ENCODE data around the gene TBC1D16. TPM values are rescaled to one million over a fixed set of nuclear protein-coding genes. Genes with fewer than 3 reads are reported as not detected.

The TBC1D16 gene
- total RNA-seq, 2 experiments from 2014 or later: 5.4 TPM

GRCh38 chr17:79980246-79981043 lies 55.2 kb downstream of the TBC1D16 start:
- intact Hi-C loops (cut with micrococcal nuclease): no loop called here
- H3K9me3 Mint-ChIP-seq: no peaks in the 10 kb centered on the region
- no peaks in the 10 kb centered on the region for H3K27me3 Mint-ChIP-seq
- no peaks in the 10 kb centered on the region for H3K4me1 Mint-ChIP-seq (ENCODE audit: low read depth)
- no peak overlapping the region for H3K27ac Mint-ChIP-seq
- H3K4me3 Mint-ChIP-seq: no peak overlapping the region
- ChIA-PET CTCF (no interaction called here), POLR2A (no interaction called here)
- DNase-seq: no peak
- no peaks in the 10 kb centered on the region for H3K36me3 Mint-ChIP-seq

- no peaks in the 10 kb centered on the region for H3K36me3 Mint-ChIP-seq
- no peak for DNase-seq
- no peak overlapping the region for H3K27ac Mint-ChIP-seq
- ChIA-PET CTCF (no interaction called here), POLR2A (no interaction called here)
- H3K9me3 Mint-ChIP-seq: no peaks in the 10 kb centered on the region
- H3K27me3 Mint-ChIP-seq: no peaks in the 10 kb centered on the region
- no peaks in the 10 kb centered on the region for H3K4me1 Mint-ChIP-seq (ENCODE audit: low read depth)
- H3K4me3 Mint-ChIP-seq: no peak overlapping the region
- intact Hi-C loops (cut with micrococcal nuclease): no loop called here
Measured at GRCh38 chr17:79979816-79980215, 55.9 kb downstream of the TBC1D16 start.

- Mint-ChIP-seq H3K36me3 (no peaks in the 10 kb centered on the region), H3K4me1 (ENCODE audit: low read depth) (no peaks in the 10 kb centered on the region), H3K27ac (no peak overlapping the region), H3K9me3 (no peaks in the 10 kb centered on the region), H3K4me3 (no peak overlapping the region), H3K27me3 (no peaks in the 10 kb centered on the region)
- DNase-seq: no peak
- ChIA-PET CTCF (no interaction called here), POLR2A (no interaction called here)
- intact Hi-C loops (cut with micrococcal nuclease): no loop called here
Measured at GRCh38 chr17:79979221-79979741, 56.4 kb downstream of the TBC1D16 start.

- Mint-ChIP-seq H3K27me3 (no peaks in the 10 kb centered on the region), H3K9me3 (no peaks in the 10 kb centered on the region), H3K27ac (no peak overlapping the region), H3K36me3 (no peaks in the 10 kb centered on the region), H3K4me3 (no peak overlapping the region), H3K4me1 (ENCODE audit: low read depth) (no peaks in the 10 kb centered on the region)
- intact Hi-C loops (cut with micrococcal nuclease): no loop called here
- DNase-seq: no peak
- POLR2A ChIA-PET: no interaction called here
- CTCF ChIA-PET: interaction anchor here (0.9 to 1.5 kb wide), 2 partner anchors 234 to 237 kb away, joined by 3 read pairs; no protein-coding TSS in a partner anchor
Measured at GRCh38 chr17:79978548-79978855, 57.2 kb downstream of the TBC1D16 start.

- intact Hi-C loops (cut with micrococcal nuclease): no loop called here
Measured at GRCh38 chr17:79977708-79978547, 57.7 kb downstream of the TBC1D16 start.

GRCh38 chr17:79977161-79977631 lies 58.5 kb downstream of the TBC1D16 start:
- Mint-ChIP-seq H3K36me3 (no peaks in the 10 kb centered on the region), H3K27me3 (no peaks in the 10 kb centered on the region), H3K27ac (no peak overlapping the region), H3K4me3 (no peak overlapping the region), H3K4me1 (ENCODE audit: low read depth) (no peaks in the 10 kb centered on the region), H3K9me3 (no peaks in the 10 kb centered on the region)
- POLR2A ChIA-PET: no interaction called here
- intact Hi-C loops (cut with micrococcal nuclease): no loop called here
- CTCF ChIA-PET: interaction anchor here (1.5 kb wide), 1 partner anchor 235 kb away, joined by 3 read pairs; no protein-coding TSS in a partner anchor
- DNase-seq: no peak

More at GRCh38 chr17:79977708-79978547, 57.7 kb downstream of the TBC1D16 start:
- no peaks in the 10 kb centered on the region for H3K4me1 Mint-ChIP-seq (ENCODE audit: low read depth)
- H3K36me3 Mint-ChIP-seq: no peaks in the 10 kb centered on the region
- ChIA-PET CTCF (interaction anchor here (0.9 to 1.5 kb wide), 2 partner anchors 233 to 236 kb away, joined by 3 read pairs; no protein-coding TSS in a partner anchor), POLR2A (no interaction called here)
- DNase-seq: peak; percentile 3
- no peak overlapping the region for H3K27ac Mint-ChIP-seq
- no peak overlapping the region for H3K4me3 Mint-ChIP-seq
- H3K27me3 Mint-ChIP-seq: no peaks in the 10 kb centered on the region
- H3K9me3 Mint-ChIP-seq: no peaks in the 10 kb centered on the region

- H3K4me3 Mint-ChIP-seq: no peak overlapping the region
- DNase-seq: no peak
Measured at GRCh38 chr17:79976451-79976850, 59.2 kb downstream of the TBC1D16 start.

GRCh38 chr17:79975498-79976134 lies 60.1 kb downstream of the TBC1D16 start:
- intact Hi-C loops (cut with micrococcal nuclease): no loop called here
- no peaks in the 10 kb centered on the region for H3K4me1 Mint-ChIP-seq (ENCODE audit: low read depth)
- no peaks in the 10 kb centered on the region for H3K36me3 Mint-ChIP-seq
- no peaks in the 10 kb centered on the region for H3K27me3 Mint-ChIP-seq
- ChIA-PET POLR2A (no interaction called here), CTCF (interaction anchor here (0.9 to 1.2 kb wide), 3 partner anchors 10 to 230 kb away, joined by 3 to 6 read pairs (median 3); no protein-coding TSS in a partner anchor)
- no peak overlapping the region for H3K4me3 Mint-ChIP-seq
- H3K9me3 Mint-ChIP-seq: no peaks in the 10 kb centered on the region
- DNase-seq: no peak
- no peak overlapping the region for H3K27ac Mint-ChIP-seq

More at GRCh38 chr17:79976451-79976850, 59.2 kb downstream of the TBC1D16 start:
- intact Hi-C loops (cut with micrococcal nuclease): no loop called here
- Mint-ChIP-seq H3K27ac (no peak overlapping the region), H3K4me1 (ENCODE audit: low read depth) (no peaks in the 10 kb centered on the region), H3K9me3 (no peaks in the 10 kb centered on the region), H3K36me3 (no peaks in the 10 kb centered on the region), H3K27me3 (no peaks in the 10 kb centered on the region)
- CTCF ChIA-PET: no interaction called here
- POLR2A ChIA-PET: no interaction called here

- H3K27ac Mint-ChIP-seq: no peak overlapping the region
- intact Hi-C loops (cut with micrococcal nuclease): no loop called here
- no peak for DNase-seq
Measured at GRCh38 chr17:79974566-79975497, 60.8 kb downstream of the TBC1D16 start.

GRCh38 chr17:79971651-79972050 lies 64.0 kb downstream of the TBC1D16 start:
- no peaks in the 10 kb centered on the region for H3K4me1 Mint-ChIP-seq (ENCODE audit: low read depth)
- CTCF ChIA-PET: interaction anchor here (2.1 to 2.3 kb wide), 2 partner anchors 182 to 229 kb away, joined by 7 to 12 read pairs; no protein-coding TSS in a partner anchor
- no peaks in the 10 kb centered on the region for H3K36me3 Mint-ChIP-seq
- DNase-seq: no peak
- H3K27me3 Mint-ChIP-seq: no peaks in the 10 kb centered on the region
- no peaks in the 10 kb centered on the region for H3K9me3 Mint-ChIP-seq
- no peak overlapping the region for H3K27ac Mint-ChIP-seq
- intact Hi-C loops (cut with micrococcal nuclease): no loop called here
- no peak overlapping the region for H3K4me3 Mint-ChIP-seq
- POLR2A ChIA-PET: no interaction called here

More at GRCh38 chr17:79974566-79975497, 60.8 kb downstream of the TBC1D16 start:
- no peak overlapping the region for H3K4me3 Mint-ChIP-seq
- H3K27me3 Mint-ChIP-seq: no peaks in the 10 kb centered on the region
- no peaks in the 10 kb centered on the region for H3K36me3 Mint-ChIP-seq
- ChIA-PET CTCF (interaction anchor here (0.9 to 1.5 kb wide), 7 partner anchors 11 to 229 kb away, joined by 3 to 6 read pairs (median 3); no protein-coding TSS in a partner anchor), POLR2A (no interaction called here)
- H3K9me3 Mint-ChIP-seq: no peaks in the 10 kb centered on the region
- no peaks in the 10 kb centered on the region for H3K4me1 Mint-ChIP-seq (ENCODE audit: low read depth)

- ChIA-PET POLR2A (no interaction called here), CTCF (interaction anchor here (0.8 to 2.3 kb wide), 9 partner anchors 25 to 228 kb away, joined by 3 to 12 read pairs (median 3); partner anchors contain the start of gene CBX4)
- Mint-ChIP-seq H3K27ac (no peak overlapping the region), H3K4me1 (ENCODE audit: low read depth) (no peaks in the 10 kb centered on the region), H3K4me3 (no peak overlapping the region), H3K27me3 (no peaks in the 10 kb centered on the region), H3K36me3 (no peaks in the 10 kb centered on the region), H3K9me3 (no peaks in the 10 kb centered on the region)
- intact Hi-C loops (cut with micrococcal nuclease): no loop called here
- DNase-seq: peak; percentile 56
Measured at GRCh38 chr17:79970576-79971068, 65.0 kb downstream of the TBC1D16 start.
